GM18873 (cell line): ENCODE results near the gene CFLAR.
A peak's percentile ranks its signal among the peaks of the same experiment; 100 is the strongest.
"Not testable (repeated sequence)": the region's sequence is repeated elsewhere in the genome, so short reads cannot be mapped to it uniquely, and the experiment has no call there.

Experiments used
- ATAC-seq: cut with Tn5 transposase; IDR thresholded peaks from one replicate; pipeline ENCODE4 v1.9.1; 2021; ENCODE audit warnings: mild to moderate bottlenecking, moderate library complexity, moderate number of reproducible peaks; ENCODE audit not compliant: unreplicated experiment, low FRiP score

Gene CFLAR

GRCh38 chr2:201174687-201175086 lies 58.7 kb downstream of the CFLAR start:
- no peak for ATAC-seq

- ATAC-seq, result no peak
Observed at GRCh38 chr2:201176081-201176481, 60.1 kb downstream of the CFLAR start.

GRCh38 chr2:201180010-201180409 lies 64.0 kb downstream of the CFLAR start:
- ATAC-seq, result no peak

GRCh38 chr2:201182650-201183364 lies 66.8 kb downstream of the CFLAR start, which contains the start of gene CASP10:
CASP10 (plus strand) TSS chr2:201183141; CDS start chr2:201185778, 2,637 bp downstream.
- ATAC-seq, result peak; percentile 78

GRCh38 chr2:201183365-201183727 lies 67.4 kb downstream of the CFLAR start:
- no peak for ATAC-seq

GRCh38 chr2:201183835-201184234 lies 67.9 kb downstream of the CFLAR start:
- ATAC-seq, result not testable (repeated sequence)

GRCh38 chr2:201184248-201184647 lies 68.3 kb downstream of the CFLAR start:
- not testable (repeated sequence) for ATAC-seq

GRCh38 chr2:201185863-201186262 lies 69.9 kb downstream of the CFLAR start:
- ATAC-seq, result no peak

GRCh38 chr2:201186982-201187381 lies 71.0 kb downstream of the CFLAR start:
- ATAC-seq, result no peak

GRCh38 chr2:201188449-201188848 lies 72.5 kb downstream of the CFLAR start:
- ATAC-seq, result no peak

- no peak for ATAC-seq
Observed at GRCh38 chr2:201191132-201191875, 75.3 kb downstream of the CFLAR start.

- peak; percentile 84 for ATAC-seq
Observed at GRCh38 chr2:201194097-201194496, 78.1 kb downstream of the CFLAR start.

- no peak for ATAC-seq
Observed at GRCh38 chr2:201195331-201195730, 79.4 kb downstream of the CFLAR start.

GRCh38 chr2:201196003-201196402 lies 80.0 kb downstream of the CFLAR start:
- no peak for ATAC-seq

- ATAC-seq, result no peak
Observed at GRCh38 chr2:201196803-201197202, 80.8 kb downstream of the CFLAR start.

- ATAC-seq, result no peak
Observed at GRCh38 chr2:201197781-201198180, 81.8 kb downstream of the CFLAR start.

GRCh38 chr2:201199847-201200246 lies 83.9 kb downstream of the CFLAR start:
- ATAC-seq, result no peak

GRCh38 chr2:201200345-201200744 lies 84.4 kb downstream of the CFLAR start:
- ATAC-seq, result no peak

GRCh38 chr2:201201371-201201770 lies 85.4 kb downstream of the CFLAR start:
- ATAC-seq, result no peak

- no peak for ATAC-seq
Observed at GRCh38 chr2:201203916-201204654, 88.1 kb downstream of the CFLAR start.
